GM18909 (cell line): Measurements from ENCODE around the gene ANKRD31.
"Not testable (repeated sequence)": the region's sequence is repeated elsewhere in the genome, so short reads cannot be mapped to it uniquely, and the experiment has no call there.

ENCODE experiments used
- ATAC-seq: cut with Tn5 transposase; IDR thresholded peaks from one replicate; pipeline ENCODE4 v1.9.1; 2021; ENCODE audit warnings: mild to moderate bottlenecking; ENCODE audit not compliant: unreplicated experiment, poor library complexity

The ANKRD31 gene

GRCh38 chr5:75235711-75236110, 967 bp downstream of the ANKRD31 start:
- no peak for ATAC-seq

DNA sequence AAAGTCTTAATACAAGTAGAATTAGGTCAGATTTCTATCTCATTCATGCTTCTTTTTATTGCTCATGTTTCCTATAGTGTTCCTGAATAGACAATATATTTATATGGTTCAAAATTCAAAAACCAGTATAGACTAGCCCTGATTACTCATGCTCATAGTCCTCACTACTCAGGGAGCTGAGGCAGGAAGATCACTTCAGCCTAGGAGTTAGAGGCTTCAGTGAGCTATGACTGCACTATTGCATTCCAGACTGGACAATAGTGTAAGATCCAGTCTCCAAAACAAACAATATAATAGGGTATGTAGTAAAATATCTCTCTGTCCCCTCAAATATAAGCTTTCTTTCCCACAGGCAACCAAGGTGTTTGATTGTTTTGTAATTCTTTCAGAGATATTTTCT, 2.4 kb downstream of the ANKRD31 start:
- no peak for ATAC-seq

- no peak for ATAC-seq
Observed at GRCh38 chr5:75226916-75227315, 9.8 kb downstream of the ANKRD31 start.

DNA sequence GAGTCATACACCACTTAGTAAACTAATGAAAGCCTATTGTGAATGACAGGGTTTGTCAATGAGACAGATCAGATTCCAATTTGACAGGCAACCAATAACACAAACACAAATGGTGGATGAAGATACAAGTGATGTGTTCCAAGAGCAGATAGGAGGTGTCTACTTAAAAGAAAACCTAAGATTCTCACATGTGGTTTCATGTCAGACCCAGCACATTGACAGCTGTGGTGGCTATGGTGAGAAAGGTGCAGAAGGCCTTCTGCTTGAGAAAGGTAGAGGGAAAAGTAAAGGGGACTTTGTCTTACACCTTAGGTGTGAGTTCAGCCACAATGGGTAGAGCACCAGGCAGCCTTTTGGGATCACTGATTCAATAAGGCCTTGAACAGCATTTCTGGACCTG, 11.2 kb downstream of the ANKRD31 start:
- no peak for ATAC-seq

DNA sequence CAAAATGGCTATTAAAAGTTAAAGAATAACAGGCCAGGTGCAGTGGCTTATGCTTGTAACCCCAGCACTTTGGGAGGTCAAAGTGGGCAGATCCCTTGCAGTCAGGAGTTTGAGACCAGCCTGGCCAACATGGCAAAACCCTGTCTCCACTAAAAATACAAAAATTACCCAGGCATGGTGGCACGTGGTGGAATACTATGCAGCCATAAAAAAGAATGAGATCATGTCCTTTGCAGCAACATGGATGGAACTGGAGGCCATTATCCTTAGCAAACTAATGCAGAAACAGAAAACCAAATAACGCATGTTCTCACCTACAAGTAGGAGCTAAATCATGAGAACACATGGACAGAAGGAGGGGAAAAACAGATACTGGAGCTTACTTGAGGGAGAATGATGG, 15.9 kb downstream of the ANKRD31 start:
- not testable (repeated sequence) for ATAC-seq

DNA sequence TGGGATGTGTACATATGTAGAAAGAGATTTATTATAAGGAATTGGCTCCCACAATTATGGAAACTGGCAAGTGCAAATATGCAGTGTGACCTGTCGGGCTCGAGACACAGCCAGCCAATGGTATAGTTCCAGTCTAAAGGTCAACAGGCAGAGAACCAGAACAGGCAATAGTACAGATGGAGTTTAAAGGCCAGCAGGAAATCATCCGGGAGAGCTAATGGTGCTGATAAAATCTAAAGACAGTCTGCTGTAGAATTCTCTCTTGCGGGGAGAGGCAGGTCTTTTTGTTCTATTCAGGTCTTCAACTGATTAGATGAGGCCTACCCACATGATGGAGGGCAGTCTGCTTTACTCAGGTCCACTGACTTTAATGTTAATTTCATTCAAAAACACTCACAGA, 21.8 kb downstream of the ANKRD31 start:
- no peak for ATAC-seq

- no peak for ATAC-seq
Observed at GRCh38 chr5:75214409-75214808, 22.3 kb downstream of the ANKRD31 start.

GRCh38 chr5:75203604-75204003, 33.1 kb downstream of the ANKRD31 start:
- ATAC-seq: no peak

DNA sequence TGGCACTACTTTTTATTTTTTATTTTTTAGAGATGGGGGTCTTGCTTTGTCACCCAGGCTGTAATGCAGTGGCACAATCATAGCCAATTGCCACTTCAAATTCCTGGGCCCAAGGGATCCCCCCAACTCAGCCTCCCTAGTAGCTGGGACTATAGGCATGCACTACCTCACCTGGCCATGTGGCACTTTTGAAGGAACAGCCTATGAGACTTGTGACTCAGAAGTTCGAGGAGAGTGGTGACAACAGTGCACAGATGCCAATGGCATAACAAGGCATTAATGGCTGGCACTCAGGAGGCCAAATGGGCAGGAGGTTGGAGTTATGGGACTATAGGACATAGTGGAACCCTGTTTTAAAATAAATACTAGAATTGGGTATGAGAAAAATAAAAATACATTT, 33.7 kb downstream of the ANKRD31 start:
- no peak for ATAC-seq

GRCh38 chr5:75200776-75201175, 35.9 kb downstream of the ANKRD31 start:
- ATAC-seq: no peak

- ATAC-seq: no peak
Observed at GRCh38 chr5:75199946-75200345, 36.7 kb downstream of the ANKRD31 start.

DNA sequence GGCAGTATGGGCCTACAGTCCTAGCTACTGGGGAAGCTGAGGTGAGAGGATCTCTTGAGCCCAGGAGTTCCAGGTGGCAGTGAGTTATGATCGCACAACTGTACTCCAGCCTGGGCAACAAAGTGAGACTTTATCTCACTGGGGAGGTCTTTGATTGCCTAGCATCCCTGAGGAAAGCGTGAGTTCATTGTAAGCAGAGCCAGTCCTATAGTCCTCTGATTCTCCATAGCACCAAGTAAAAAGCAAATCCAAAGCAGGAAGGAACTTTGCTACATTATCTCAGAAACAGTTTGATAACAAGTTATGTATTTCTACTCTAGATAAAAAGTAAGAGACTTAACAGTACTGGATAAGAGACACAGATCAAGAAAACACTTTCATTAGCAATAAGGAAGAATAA, 37.6 kb downstream of the ANKRD31 start:
- no peak for ATAC-seq

DNA sequence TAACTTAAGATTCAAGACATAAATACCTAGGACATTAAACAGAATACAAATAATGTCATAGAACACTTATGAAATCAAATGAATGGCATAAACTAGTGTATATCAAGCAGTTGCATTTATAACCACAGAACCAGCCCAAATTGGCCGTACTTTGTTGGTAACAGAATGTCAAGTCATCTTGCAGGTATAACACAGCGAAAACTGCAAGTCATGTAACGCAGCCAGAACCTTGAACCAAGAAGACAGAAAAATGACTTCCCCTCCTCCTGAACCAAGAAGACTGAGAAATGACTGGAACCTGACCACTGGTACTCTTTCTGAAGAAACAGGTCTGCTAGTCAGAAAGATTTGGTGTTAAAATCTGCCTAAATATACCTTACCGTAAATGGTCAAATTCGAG, 38.9 kb downstream of the ANKRD31 start:
- ATAC-seq: no peak

DNA sequence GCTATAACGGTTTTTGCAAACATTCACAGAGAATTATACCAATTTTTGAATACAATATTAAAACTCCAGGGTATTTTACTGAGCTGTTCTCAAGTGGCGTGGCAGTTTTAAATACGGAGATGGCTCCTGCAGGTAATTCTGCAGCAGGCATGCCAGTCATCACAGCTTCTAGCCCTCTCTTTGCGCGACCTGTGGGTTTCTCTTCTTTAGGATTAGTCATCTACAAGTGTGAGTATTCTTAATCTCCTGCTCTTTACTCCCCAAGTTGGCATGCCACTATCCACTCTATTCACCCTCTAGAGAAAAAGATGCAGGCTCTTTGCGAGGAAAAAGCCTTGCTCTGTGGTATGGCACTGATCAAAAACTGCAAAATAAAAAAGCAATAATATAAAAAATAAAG, 43.9 kb downstream of the ANKRD31 start:
- ATAC-seq: no peak

DNA sequence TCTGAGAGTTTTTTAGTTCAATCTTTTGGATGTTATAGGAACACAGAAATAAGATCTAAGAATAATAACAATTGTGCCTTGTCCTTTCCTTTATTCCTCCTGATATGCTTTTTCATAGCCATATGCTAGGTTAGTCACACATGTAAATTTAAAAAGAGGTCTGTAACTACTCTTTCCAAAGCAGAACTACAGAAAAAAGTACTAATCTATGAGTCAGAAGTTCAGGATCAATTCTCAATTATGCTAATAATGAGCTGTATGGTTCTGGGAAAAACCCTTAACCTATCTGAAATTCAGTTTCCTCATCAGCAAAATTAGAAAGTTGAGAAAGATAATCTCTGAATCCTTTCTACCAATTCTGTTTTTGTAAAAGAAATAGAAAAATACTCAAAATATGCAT, 44.4 kb downstream of the ANKRD31 start:
- ATAC-seq: no peak

DNA sequence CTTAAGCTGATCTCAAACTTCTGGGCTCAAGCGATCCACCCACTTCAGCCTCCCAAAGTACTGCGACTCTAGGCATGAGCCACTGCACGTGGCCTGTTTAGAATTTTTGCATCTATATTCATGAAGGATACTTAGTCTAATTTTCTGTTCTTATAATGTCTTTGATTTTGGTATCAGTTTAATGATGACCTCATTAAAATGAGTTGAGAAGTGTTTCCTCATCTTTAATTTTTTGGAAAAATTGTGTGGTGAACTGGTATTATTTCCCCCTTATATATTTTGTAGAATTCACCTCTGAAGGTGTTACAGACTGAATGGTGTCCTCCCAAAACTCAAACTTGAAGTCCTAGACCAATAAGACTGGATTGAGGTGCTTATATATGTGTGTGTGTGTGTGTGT, 46.5 kb downstream of the ANKRD31 start:
- no peak for ATAC-seq

DNA sequence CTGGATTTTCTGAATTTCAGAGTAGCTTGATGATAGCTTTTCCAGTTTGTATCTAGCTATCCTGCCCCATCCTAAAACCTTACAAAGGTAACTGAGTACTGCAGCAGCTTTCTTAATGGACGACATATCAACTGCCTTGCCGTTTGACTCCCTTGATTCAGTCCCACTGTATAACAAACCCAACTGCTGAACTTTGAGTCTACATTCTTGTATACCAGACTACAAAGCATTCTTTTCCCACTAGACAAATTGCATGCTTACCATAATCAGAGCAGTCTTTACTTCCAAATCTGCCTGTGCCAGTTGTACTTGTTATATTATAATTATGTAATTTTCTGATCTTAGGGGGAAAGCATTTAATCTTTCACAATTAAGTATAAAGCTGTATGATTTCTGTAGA, 47.3 kb downstream of the ANKRD31 start:
- ATAC-seq: no peak

GRCh38 chr5:75185763-75186162, 50.9 kb downstream of the ANKRD31 start:
- no peak for ATAC-seq

DNA sequence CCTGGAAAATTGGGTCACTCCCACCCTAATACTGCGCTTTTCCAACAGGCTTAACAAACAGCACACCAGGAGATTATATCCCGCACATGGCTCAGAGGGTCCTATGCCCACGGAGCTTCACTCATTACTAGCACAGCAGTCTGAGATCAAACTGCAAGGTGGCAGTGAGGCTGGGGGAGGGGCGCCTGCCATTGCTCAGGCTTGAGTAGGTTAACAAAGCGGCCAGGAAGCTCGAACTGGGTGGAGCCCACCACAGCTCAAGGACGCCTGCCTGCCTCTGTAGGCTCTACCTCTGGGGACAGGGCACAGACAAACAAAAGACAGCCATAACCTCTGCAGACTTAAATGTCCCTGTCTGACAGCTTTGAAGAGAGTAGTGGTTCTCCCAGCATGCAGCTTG, 60.7 kb downstream of the ANKRD31 start:
- ATAC-seq: not testable (repeated sequence)

DNA sequence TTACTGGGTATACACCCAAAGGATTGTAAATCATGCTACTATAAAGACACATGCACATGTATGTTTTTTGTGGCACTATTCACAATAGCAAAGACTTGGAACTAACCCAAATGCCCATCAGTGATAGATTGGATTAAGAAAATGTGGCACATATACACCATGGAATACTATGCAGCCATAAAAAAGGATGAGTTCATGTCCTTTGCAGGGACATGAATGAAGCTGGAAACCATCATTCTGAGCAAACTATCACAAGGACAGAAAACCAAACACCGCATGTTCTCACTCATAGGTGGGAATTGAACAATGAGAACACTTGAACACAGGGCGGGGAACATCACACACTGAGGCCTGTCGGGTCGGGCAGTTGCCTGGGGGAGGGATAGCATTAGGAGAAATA, 61.8 kb downstream of the ANKRD31 start:
- ATAC-seq: not testable (repeated sequence)

- ATAC-seq: no peak
Observed at GRCh38 chr5:75169516-75169915, 67.2 kb downstream of the ANKRD31 start.

GRCh38 chr5:75168026-75168735, 68.5 kb downstream of the ANKRD31 start:
- no peak for ATAC-seq

GRCh38 chr5:75167345-75167744, 69.3 kb downstream of the ANKRD31 start:
- no peak for ATAC-seq
